GM12891 (cell line): ENCODE data around the gene MEAF6.

Experiments used
- DNase-seq: peaks from one replicate; pipeline ENCODE4 v3.0.0; 2011; ENCODE audit warnings: low spot score; ENCODE audit not compliant: insufficient read length
- FAIRE-seq: peaks from 2 replicates; lab custom pipeline; 2011; peaks lifted over from hg19 to GRCh38; lab: Jason Lieb, UNC
- PAX5 ChIP-seq: IDR thresholded peaks from 2 replicates; pipeline ENCODE4 v1.6.1; 2011; ENCODE audit warnings: low read length, moderate library complexity, mild to moderate bottlenecking; ENCODE audit not compliant: insufficient read depth, severe bottlenecking
- POLR2A ChIP-seq: IDR thresholded peaks from 2 replicates; pipeline ENCODE4 v1.6.1; 2011; ENCODE audit warnings: low read depth, low read length, control low read depth
- POLR2AphosphoS5 ChIP-seq: IDR thresholded peaks from 2 replicates; pipeline ENCODE4 v1.6.1; 2011; ENCODE audit warnings: low read depth, low read length, control low read depth
- POU2F2 ChIP-seq: IDR thresholded peaks from 2 replicates; pipeline ENCODE4 v1.6.1; 2011; ENCODE audit warnings: low read depth, mild to moderate bottlenecking, control low read depth, low read length, moderate library complexity
- SPI1 ChIP-seq: IDR thresholded peaks from 2 replicates; pipeline ENCODE4 v1.6.1; 2011; ENCODE audit warnings: low read depth, low read length, control low read depth
- TAF1 ChIP-seq: IDR thresholded peaks from 2 replicates; pipeline ENCODE4 v1.6.1; 2011; ENCODE audit warnings: low read depth, low read length, control low read depth

Gene MEAF6

DNA sequence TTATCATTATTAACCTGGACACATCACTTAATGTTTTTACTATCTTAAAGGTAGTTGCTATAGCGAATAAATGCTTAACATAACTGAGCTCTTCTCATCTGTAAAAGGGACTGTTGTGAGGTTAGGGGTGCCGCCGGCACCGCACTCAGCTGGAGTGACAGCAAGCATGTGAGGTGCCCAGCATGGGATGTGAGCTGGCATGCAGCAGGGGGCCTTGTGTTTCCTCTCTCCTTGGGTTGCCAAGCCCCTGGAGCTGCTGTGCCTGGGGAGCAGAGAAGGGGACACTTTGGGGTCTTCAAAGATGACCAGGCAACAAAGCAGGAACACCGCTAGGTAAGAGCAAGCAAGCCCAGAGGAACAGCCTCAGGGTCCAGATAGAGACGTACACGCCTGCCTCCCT is 42.3 kb downstream of the MEAF6 start:
- no peak for TF ChIP-seq POU2F2
- no peak for TF ChIP-seq POLR2AphosphoS5
- TF ChIP-seq PAX5 = no peak
- no peak for TF ChIP-seq SPI1
- TF ChIP-seq POLR2A = no peak
- no peak for TF ChIP-seq TAF1
- no peak for FAIRE-seq
- DNase-seq = no peak

DNA sequence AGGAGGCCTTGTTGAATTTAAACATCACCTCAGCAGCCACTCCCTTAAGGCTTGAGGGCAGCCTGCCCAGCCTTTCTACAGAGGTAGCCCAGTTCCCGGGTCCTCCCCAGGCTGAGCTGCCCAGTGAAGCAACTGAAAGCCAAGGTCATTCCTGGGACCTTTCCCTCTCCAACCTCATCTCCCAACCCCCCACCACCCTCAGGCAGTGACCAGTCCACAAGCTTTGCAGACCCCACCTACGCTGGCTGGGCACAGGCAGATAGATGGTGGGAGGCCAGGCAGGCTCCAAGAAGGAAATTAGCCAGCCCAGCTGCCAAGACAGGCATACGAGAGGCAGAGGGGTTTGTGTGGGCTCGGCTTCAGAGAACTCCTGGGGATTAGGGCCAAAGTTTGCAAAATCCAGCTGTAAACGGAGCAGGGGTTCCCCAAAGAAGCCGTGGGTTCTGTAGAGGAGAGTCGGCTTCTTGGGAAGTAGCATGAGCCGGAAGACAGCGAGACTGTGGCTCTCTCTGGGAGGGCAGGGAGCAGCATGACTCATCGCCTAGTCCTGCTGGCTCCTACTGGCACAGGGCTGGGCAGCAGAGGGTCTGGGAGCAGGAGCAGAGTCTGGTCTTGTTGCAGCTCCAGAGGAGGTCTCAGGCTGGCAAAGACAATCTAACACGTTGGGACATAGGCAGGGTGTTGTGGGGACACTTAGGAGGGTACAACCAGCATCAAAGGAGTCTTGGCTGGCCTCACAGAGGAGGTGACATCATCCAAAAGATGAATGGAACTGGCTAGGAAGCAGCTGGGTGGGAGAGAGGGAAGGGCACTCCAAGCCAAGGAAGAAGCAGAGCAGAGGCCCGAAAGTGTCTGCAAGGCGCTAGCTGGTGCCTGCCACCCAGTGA is 43.0 kb downstream of the MEAF6 start:
- no peak for FAIRE-seq
- no peak for DNase-seq

DNA sequence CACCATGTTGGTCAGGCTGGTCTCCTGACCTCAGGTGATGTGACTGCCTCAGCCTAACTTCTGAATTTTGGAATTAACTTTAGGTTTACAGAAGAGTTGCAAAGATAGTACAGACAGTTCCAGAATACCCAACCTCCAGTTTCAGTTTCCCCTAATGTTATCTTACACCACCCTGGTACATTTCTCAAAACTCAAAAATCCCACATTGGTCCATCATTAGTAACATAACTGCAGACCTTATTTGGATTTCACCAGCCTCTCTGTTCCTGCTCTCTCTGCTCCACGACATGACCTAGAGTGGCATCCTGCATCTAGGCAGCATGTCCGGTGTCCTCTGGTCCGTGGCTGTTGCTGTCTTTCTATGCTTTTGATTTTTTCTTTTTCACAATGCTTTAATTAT is 45.2 kb downstream of the MEAF6 start:
- TF ChIP-seq POU2F2 = no peak
- TF ChIP-seq SPI1 = no peak
- no peak for TF ChIP-seq POLR2AphosphoS5
- TF ChIP-seq PAX5 = no peak
- FAIRE-seq (no peak), DNase-seq (no peak)

More for the DNA sequence above, 43.0 kb downstream of the MEAF6 start:
- TF ChIP-seq TAF1 = no peak
- TF ChIP-seq POU2F2 = no peak
- no peak for TF ChIP-seq PAX5
- no peak for TF ChIP-seq SPI1
- no peak for TF ChIP-seq POLR2A
- TF ChIP-seq POLR2AphosphoS5 = no peak

DNA sequence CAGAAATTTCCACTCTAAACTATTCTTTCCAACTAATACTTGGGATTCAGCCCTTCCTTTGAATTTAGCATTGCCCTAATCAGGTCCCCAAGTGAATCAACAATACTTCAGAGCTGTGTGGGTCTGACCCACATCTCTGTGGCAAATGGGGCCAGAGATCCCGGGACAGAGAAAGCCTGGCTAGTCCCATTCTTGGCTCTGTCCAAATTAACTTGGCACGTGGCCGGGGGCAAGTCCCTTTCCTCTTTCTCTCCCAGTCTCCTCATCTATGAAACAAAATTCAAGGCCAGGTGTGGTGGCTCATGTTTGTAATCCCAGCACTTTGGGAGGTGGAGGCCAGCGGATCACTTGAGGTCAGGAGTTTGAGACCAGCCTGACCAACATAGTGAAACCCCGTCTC is 46.5 kb downstream of the MEAF6 start:
- FAIRE-seq = no peak
- DNase-seq = no peak
- TF ChIP-seq TAF1 = no peak
- no peak for TF ChIP-seq POU2F2
- TF ChIP-seq POLR2A = no peak
- TF ChIP-seq POLR2AphosphoS5 = no peak

DNA sequence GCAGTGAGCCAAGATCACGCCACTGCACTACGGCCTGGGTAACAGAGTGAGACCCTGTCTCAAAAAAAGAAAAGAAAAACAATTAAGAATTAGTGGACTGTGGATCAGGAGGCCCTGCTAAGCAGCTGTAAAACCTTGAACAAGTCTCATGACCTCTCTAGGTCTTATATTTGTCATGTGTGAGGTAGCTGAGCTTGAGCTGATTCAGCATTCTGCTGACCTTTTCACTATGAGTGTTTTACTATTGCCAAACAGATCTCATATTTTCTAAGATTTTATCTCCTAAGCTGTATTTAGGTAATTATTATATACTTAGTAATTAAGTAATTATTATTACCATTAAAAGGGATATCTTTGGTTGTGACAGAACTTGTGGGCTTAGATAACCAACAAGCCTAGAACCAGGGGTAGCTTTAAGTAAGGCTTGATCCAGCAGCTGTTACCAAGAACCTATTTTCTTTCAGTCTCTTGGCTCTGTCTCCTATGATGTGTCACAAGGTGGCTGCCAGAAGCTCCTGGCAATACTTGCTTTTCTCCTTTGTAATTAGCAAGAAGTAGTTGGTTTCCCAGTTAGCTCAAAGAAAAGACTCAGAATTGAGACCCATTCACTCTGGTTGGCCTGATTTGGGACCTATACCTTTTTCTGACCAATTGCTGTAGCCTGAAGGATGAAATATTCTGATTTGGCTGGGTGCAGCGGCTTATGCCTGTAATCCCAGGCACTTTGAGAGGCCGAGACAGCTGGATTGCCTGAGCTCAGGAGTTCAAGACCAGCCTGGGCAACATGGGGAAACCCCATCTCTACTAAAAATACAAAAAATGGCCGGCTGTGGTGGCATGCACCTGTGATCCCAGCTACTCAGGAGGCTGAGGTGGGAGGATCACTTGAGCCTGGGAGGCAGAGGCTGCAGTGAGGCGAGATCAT is 48.7 kb downstream of the MEAF6 start:
- FAIRE-seq = no peak
- TF ChIP-seq POU2F2 (no peak), POLR2AphosphoS5 (no peak), TAF1 (no peak), SPI1 (no peak), POLR2A (no peak), PAX5 (no peak)
- no peak for DNase-seq

DNA sequence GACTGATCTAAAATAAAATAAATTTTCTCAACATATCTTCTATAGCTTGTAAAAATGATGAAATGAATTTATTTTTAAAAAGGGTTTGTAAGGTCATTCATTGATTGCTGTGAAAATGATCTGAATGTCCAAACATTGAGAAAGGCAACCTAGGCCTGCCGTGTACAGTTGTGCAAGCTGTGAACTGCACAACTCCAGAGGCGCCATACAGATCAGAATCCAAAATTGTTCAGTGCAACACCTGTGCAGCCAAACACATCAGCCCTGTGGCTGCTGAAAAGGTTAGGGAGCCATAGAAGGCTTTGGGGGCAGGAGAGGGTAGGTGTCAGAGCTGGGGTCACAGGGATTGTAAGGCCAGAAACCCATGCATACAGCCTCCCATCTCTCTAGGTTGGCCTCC is 50.1 kb downstream of the MEAF6 start:
- no peak for TF ChIP-seq SPI1
- no peak for TF ChIP-seq TAF1
- no peak for TF ChIP-seq PAX5
- no peak for TF ChIP-seq POLR2A
- TF ChIP-seq POU2F2 = no peak
- TF ChIP-seq POLR2AphosphoS5 = no peak
- DNase-seq (no peak), FAIRE-seq (no peak)

DNA sequence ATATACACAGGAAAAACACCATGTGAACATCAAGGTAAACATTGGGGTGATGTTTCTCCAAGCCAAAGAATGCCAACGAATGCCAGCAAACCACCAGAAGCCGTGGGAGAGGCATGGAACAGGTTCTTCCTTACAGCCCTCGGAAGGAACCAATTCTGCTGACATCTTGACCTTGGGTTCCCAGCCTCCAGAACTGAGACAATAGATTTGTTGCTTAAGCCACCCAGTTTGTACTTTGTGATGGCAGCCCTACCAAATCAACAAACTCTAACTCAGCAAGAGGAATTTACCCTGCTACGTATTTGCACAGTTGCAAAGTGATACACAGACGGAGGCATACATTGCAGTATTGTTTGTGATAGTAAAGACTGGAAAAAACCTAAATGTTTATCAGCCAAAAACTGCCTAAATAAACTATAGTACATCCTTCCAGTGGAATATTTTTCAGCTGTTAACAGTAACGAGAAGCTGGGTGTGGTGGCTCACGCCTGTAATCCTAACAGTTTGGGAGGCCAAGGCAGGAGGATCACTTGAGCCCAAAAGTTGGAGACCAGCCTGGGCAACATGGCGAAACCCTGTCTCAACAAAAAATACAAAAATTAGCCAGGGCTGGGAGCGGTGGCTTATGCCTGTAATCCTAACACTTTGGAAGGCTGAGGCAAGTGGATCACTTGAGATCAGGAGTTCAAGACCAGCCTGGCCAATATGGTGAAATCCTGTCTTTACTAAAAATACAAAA is 52.7 kb downstream of the MEAF6 start:
- no peak for DNase-seq
- no peak for TF ChIP-seq POU2F2
- no peak for TF ChIP-seq POLR2A
- no peak for TF ChIP-seq PAX5
- TF ChIP-seq TAF1 = no peak
- no peak for TF ChIP-seq POLR2AphosphoS5
- no peak for TF ChIP-seq SPI1
- peak; percentile 13 for FAIRE-seq

DNA sequence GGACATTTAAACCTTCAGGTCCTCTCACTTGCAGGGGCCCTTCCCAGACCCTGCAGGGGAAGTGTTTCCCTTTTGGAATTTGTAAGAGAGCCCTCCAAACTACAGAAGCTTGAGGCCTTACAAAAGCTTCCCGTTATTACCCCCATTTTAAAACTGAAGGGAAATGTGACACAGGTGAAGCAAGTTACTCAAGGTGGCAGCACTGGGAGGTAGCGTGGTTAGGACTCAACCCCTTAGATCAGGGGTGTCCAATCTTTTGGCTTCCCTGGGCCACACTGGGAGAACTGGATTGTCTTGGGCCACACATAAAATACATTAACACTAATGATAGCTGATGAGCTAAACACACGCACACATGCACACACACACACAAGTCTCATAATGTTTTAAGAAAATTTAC is 56.0 kb downstream of the MEAF6 start:
- FAIRE-seq = no peak
- no peak for DNase-seq
- no peak for TF ChIP-seq TAF1
- no peak for TF ChIP-seq POLR2A
- no peak for TF ChIP-seq POU2F2
- no peak for TF ChIP-seq POLR2AphosphoS5
- no peak for TF ChIP-seq SPI1
- no peak for TF ChIP-seq PAX5
